NCI-H524 (cell line): ENCODE results near the gene ARHGEF4.
A peak's percentile ranks its signal among the peaks of the same experiment; 100 is the strongest.
"Not testable (repeated sequence)": the region's sequence is repeated elsewhere in the genome, so short reads cannot be mapped to it uniquely, and the experiment has no call there.

Experiments used
- DNase-seq, 2 experiments: peaks; one replicate each; lab custom pipeline; 2025; lab: John Stamatoyannopoulos, UW

The ARHGEF4 gene

DNA sequence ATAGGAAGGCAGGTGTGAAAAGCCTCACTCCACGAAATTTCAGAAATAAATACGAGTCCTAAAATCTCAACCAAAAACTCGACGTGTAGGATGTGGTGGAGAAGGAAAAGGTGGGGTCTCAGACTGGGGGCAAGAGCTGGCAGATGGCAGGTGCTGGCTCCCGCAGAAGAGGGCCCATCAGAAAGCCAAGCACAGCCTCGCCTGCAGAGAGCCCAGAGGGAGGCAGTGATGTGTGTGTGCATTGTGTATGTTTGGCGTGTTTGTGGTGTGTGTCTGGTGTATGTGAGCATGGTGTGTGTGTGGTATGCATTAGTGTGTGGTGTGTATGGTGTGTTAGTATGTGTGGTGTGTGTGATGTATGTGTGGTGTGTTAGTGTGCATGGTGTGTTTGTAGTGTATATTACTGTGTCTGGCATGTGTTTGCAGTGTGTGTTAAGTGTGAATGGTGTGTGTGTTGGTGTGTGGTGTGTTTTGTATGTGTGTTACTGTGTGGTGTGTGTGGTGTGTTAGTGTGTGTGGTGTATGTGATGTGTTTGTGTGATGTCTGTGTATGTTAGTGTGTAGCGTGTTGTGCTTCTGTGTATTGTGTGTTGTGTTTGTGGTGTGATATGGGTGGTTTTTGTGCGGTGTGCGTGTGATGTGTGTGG, 140.0 kb downstream of the ARHGEF4 start:
- no peak for DNase-seq

GRCh38 chr2:130977461-130978050, 140.8 kb downstream of the ARHGEF4 start:
- DNase-seq: no peak

DNA sequence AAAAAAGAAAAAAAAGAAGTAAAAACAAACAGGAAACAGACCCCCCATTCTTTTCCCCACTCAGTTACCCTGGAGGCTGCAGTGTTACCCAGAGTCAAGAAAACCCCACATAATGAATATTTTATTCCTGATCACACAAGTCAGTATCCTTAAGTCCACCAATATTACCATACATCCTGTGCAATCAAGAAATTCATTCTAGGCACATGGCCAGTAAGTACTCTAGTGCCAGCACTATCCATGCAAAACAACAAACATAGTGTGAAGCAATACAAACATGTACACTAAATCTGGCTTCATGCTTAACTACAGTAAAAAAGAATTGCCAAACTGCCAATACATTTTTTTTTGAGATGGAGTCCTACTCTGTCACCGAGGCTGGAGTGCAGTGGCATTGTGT, 145.0 kb downstream of the ARHGEF4 start:
- DNase-seq: no peak

- DNase-seq: no peak
These were observed 148.6 kb downstream of the ARHGEF4 start for GRCh38 chr2:130985206-130985780.

DNA sequence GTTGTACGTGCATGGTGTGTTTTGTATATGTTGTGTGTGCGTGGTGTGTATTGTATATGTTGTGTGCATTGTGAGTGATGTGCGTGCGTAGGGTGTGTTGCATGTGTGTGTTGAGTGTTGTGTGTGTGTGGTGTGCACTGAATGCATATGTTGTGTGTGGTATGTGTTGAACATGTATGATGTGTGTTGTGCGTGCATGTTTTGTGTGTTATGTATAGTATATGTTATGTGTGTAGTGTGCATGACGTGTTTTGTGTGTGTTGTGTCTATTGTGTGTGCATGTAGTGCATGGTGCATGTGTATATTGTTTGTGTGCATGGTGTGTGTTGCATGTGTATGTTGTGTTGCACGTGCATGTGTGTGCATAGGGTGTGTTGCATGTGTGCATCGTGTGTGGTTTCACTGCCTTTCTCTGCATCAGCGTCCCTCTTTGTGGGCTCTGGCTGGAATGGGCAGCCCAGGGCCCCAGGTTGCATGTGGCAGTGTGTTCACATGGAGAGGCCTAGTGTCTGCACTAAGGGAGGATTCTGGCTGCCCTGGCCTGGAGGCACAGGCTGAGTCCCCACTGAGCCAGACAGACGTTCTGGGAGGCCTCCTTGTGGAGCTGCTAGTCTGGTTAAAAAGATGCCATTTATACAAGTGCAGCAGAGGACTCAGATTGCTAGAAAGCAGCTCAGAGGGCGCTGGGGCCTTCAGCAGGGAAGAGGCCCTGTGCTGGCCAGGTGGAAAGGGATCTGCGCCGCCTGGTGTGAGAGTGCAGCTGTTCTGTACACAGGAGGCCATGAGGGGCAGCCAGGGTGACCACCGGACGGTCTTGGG, 149.3 kb downstream of the ARHGEF4 start:
- no peak for DNase-seq

GRCh38 chr2:130986890-130987493, 150.3 kb downstream of the ARHGEF4 start:
- DNase-seq: no peak

DNA sequence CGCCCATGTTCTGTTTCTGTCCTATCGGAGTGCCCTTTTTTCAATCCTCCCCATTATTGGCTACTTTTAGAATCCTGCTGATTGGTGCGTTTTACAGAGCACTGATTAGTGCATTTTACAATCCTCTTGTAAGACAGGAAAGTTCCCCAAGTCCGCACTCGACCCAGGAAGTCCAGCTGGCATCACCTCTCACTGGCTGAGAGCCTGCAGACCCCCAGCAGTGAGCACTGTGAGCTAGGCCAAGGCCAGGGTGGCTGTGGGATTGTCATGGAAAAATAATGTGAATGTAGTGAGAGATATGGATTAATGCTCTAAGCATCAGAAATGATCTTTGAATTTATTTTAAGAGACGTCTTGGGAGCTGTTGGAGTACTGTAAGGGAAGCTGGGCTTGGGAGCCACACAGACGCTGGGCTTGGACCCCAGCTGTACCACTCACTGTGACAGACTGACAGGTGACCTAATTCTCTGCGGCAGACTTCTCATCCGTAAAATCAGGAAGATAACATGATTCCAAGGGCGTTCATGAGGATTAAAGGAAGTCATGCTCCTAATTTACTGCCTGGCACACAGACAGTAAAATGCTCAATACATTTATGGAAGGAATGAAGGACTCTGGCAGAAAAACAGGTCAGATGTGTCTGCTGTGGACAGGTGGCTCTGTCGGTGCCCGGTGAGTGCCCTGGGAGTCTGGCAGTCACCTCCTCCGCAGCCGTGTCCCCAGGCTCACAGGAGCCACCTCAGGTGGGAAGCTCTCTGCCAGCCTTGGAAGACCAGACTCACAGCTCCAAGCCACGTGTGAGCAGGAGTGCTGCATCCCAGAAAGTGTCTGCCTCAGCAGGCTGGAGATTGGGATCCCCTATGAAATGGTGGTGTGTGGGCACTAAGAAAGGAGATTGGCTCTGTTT, 151.1 kb downstream of the ARHGEF4 start:
- peak; percentile 66 to 69 for DNase-seq

DNA sequence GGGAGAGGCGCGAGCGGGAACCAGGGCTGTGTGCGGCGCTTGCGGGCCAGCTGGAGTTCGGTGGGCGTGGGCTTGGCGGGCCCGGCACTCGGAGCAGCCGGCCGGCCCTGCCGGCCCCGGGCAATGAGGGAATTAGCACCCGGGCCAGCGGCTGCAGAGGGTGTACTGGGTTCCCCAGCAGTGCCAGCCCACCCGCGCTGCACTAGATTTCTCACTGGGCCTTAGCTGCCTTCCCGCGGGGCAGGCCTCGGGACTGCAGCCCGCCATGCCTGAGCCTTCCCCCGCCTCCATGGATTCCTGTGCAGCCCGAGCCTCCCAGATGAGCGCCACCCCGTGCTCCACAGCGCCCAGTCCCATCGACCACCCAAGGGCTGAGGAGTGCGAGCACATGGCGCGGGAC, 154.7 kb downstream of the ARHGEF4 start:
- not testable (repeated sequence) for DNase-seq

DNA sequence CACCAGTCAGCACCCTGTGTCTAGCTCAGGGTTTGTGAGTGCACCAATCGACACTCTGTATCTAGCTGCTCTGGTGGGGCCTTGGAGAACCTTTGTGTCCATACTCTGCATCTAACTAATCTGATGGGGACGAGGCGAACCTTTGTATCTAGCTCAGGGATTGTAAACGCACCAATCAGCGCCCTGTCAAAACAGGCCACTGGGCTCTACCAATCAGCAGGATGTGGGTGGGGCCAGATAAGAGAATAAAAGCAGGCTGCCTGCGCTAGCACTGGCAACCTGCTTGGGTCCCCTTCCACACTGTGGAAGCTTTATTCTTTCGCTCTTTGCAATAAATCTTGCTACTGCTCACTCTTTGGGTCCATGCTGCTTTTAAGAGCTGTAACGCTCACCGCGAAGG, 155.3 kb downstream of the ARHGEF4 start:
- DNase-seq: not testable (repeated sequence)

DNA sequence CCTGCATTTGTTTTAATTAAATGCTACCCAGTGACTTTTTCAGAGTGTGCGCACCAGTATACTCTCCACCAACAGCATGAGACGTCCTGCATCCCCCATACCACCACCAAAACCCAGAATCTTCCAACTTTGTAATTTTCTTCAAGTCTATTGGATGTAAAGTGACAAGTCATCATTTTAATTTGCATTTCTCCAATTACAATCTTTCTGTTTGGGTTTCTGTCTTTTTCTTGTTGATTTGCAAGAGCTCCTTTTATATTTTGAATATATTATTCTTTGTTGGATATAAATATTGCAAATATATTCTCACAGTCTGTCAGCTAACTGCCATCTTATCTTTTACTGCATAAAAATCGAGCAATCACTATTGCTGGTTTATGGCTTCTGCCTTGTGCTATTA, 160.0 kb downstream of the ARHGEF4 start:
- no peak for DNase-seq

DNA sequence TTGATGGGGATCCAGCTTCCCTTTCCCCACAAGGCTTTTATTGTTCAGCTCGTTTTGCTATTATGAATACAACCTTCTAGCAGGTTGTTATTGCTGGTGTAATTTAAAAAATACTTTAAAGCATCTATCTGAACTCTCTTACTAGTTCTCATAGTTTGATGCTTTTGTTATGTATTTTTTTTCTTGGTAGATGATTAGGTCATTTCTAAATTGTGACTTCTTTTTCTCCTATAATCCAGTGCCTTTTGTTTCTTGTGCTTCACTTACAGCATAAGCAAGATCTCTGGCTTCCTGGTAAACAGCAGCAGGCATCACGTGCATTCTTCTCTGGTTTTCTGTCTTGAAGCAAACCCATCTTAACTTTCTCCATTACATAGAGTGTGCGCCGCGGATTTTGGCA, 160.5 kb downstream of the ARHGEF4 start:
- no peak for DNase-seq

DNA sequence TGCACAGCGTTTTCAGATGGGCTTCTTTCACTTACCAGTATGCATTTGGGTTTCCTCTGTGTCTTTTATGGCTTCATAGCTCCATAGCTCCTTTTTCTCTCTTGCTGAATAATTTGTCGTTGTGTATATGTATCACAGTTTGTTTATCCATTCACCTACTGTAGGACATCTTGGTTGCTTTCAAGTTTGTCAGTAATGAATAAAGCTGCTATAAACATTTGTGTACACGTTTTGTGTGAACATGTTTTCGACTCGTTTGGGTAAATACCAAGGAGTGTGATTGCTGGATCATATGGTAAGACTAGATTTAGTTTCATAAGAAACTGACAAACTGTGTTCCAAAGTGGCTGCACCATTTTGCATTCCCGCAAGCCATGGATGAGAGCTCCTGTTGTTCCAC, 161.8 kb downstream of the ARHGEF4 start:
- DNase-seq: no peak

- no peak for DNase-seq
These were observed 167.9 kb downstream of the ARHGEF4 start for GRCh38 chr2:131004446-131005209.

- DNase-seq: no peak
These were observed 168.7 kb downstream of the ARHGEF4 start for GRCh38 chr2:131005216-131005935.

DNA sequence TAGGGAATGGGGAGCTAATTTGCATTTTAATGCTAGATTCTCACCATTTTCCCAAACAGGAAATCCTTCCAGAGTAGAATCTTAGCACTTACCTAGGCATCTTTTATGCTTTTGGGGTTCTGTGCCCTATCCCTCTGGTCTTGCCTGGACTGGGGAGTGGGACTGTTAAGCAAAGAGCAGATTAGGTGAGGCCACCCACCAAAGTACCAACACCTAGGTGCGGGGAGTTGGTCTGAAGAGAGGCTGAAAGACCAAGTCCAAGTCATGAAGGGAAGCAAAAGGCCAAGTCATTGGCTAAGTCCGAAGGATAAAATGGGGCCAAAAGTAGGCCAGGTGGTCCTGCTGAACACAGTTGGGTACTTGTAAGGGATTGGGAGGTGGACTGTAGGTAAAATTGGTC, 169.8 kb downstream of the ARHGEF4 start:
- DNase-seq: no peak

DNA sequence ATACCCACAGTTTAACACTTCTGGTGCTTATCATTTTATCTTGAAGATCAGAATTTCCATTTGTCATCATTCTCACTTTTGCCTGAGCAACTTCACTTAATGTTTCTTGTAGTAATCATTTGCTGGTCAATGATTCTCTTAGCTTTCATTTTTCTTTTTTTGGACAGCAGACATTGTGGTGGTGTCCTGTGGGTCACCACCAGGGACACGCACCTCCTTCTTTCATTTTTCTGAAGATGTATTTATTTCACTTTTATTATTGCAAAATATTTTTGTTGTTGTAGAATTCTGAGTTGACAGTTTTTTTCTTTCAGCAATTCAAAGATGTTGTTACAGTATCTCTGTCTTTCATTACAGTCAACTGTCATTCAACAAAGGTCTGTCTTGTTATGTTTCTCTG, 172.3 kb downstream of the ARHGEF4 start:
- DNase-seq: no peak

GRCh38 chr2:131009713-131010475, 173.2 kb downstream of the ARHGEF4 start:
- no peak for DNase-seq

DNA sequence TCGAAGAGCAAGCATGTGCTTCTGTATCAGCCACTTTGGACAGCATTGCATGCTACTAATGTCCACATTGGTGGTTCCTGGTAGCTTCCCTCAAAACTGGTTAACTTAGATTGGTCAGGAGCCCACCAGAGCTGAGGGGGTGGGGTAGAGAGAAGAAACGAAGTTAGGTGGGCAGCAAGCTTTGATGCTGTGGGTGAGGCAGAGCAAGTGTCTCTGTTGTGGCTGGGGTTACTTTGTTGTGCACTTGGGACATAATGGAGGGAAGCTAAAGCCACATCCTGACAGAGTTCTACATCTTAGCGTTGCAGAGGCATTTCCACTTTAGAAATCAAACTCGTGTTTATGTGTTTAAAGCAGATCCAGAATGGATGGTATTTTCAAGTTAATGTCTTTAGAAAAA, 173.9 kb downstream of the ARHGEF4 start:
- no peak for DNase-seq

GRCh38 chr2:131011486-131011885, 174.8 kb downstream of the ARHGEF4 start:
- peak; percentile 95 to 97 for DNase-seq
